HG02973 (cell line): ENCODE measurements around the gene NTF3.

Source experiments
- ATAC-seq: cut with Tn5 transposase; IDR thresholded peaks from one replicate; pipeline ENCODE4 v1.9.1; 2021; ENCODE audit warnings: moderate library complexity; ENCODE audit not compliant: unreplicated experiment

Gene NTF3

DNA sequence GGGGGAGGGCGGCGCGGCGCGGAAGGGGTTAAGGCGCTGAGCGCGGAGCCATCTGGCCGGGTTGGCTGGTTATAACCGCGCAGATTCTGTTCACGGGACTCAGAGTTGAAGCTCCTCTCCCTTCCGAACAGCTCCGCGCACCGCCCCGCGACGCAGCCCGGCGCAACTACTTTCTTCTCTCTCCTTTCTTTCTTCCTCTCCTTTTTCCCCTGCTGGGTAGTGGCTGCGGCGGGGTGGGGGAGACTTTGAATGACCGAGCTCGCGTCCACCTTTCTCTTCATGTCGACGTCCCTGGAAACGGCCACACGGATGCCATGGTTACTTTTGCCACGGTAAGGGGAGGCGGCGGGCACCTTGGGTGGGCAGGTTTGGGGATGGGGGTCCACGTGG lies at the start of gene NTF3:
Gene NTF3 (plus strand): TSS at position 98 of the 390 bp plus-strand sequence. CDS start 217 bp downstream, at position 315.
- no peak for ATAC-seq

DNA sequence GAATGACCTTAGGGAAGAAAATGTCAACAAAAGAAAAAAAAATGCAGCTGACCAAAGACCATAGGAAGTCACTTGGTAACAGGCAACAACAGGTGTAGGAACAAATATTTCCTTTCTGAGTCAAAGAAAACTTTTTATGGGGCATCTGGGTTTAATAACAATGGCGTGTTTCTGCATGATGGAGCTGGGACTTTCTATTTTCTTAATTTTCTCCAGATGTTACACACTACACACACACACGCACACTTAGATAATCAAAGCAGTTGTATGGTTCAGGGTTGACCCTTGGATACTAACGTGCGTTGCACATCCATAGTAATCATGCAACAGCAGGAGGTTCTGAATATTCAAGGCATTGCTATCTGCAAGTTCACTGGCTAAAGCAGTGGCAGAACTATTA lies 47.9 kb upstream of the NTF3 start:
- ATAC-seq, result no peak

DNA sequence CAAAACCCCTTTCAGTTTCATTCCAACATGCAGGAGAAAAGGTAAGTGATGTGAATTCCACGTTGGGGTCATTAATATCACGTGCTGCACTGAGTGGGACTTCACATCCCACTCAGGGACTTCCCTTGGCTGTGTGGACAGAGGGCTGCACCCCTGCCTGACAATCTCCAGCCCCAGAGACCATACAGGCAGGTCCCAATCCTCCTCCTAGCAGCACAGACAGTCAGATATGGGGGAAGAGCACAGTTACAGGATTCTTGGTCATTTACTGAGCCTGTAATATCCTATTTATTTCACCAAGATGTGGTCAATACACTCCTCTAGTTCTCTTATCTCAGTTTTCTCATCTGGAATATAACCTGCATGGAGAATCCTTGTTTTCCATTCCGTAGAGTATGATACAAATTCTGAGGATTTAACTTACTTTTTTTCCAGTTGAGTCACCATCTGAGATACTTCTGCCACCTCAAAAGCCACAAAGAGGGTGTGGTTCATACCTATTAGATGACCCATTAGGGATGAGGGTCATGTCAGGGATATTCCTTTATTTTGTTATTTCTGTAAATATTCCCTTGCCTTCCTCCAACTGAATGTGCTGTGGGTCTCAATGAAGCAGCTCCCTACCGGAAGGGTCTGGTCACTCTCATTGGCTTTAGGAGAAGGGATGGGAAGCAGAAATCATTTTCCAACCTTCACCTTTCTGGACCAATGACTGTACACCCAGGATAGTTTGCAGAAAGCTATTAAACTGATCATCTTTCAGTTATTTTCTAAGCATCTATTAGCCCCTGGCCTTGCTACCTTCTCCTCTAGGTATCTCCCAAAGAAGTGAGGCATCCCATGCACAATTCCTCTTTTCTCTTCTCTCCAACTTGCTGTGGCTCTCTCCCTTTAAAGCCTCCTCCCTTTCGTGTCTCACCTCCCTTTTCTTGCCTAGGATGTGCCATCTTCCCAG lies 43.0 kb upstream of the NTF3 start:
- ATAC-seq, result no peak

DNA sequence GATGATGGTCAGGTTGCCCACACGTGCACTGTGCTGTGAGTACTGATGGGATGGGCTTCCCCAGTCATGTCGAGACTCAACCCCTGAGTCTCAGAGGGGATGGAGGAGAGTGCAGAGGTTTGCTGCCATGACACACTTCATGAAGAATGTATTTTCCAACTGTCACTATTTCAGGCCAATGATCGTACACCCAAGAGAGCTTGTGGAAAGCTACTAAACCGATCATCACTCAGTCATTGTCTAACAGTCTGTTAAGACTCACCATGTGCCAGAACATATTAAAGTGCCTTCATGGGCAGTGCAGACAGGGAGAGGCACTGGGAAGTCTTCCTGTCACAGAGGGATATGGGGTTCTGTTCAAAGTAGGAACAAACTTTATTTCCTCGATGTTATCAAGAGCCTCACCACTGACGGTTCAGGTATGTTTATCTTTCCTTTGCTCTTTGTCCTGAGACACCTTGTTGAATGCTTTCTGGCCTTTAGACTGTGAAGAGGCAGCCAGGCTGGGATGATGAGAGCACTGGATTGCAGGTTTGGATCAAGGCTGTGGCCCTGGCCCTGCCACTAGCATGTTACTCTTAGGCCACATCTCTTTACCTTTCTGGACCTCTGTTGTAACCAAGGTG lies 41.6 kb upstream of the NTF3 start:
- no peak for ATAC-seq

DNA sequence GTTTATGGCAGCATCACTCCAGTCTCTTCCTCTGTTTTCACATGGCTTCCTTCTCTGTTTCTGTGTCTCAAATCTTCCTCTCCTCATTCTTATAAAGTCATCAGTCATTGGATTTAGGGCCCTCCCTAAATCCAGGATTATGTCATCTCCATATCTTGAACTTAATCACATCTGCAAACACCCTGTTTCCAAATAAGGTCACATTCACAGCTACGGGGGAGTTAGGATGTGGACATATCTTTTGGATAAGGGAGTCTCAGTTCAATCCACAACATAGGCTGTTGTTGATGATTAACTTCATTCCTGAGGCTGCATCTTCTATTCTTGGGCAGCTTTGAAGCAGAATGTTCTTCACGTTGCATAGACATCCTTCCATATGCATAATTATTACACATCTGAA lies 40.3 kb upstream of the NTF3 start:
- ATAC-seq, result no peak

DNA sequence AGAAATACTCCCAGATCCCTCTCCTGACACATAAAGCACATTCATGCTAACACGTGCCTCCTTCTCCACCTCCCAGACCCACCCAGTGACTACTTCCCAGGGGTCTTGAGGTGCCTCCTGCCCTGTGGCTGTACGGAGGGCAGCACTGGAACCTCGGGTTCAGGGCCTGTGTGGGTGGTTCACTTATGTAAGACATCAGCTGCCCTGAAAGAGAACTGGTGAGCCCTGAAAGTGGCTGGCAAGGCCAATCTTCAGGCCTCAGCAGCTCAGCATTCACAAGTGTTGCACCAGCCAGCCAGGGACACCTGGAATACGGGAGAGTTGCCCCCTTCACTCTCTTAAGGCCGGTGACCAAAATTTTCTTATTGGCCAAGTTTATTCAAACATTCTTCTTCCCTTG lies 38.9 kb upstream of the NTF3 start:
- no peak for ATAC-seq

DNA sequence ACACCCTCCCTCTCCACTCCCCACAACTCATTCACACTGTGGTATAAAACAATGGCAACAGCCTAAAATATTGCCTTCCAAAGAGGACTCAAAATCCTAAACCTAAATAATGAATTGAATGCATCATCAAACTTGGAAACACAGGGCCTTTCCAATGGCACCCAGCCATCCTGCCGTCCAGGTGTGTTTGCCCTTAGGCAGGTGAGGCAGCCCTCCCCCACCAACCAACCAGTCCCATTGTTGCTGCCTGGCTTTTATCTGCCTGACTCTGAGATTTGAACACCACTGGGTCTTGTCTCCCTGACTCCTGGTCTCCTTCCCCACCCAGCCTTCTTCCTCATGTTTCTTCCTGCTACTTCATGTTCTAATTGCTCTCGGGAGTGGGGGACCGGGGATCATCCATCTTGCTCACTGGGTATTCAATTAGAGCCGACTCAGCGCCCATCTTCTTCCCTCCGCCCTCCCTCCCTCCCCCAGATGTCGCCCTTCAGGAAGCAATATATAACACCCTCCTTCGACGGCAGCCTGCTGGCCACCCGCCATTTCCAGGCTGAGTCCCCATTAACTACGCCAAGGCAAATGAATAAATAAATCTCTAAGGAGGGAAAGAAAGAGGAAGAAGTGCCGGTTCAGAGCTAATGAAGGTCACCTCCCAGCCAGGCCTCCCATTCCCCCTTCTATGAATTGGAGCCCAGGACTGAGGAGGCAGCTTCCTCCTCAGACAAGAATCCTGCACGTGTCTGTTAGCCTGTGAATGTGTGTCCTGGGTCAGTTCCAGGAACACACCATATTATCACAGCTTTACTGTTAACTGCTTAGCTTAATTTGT lies 36.3 kb upstream of the NTF3 start:
- ATAC-seq, result no peak

DNA sequence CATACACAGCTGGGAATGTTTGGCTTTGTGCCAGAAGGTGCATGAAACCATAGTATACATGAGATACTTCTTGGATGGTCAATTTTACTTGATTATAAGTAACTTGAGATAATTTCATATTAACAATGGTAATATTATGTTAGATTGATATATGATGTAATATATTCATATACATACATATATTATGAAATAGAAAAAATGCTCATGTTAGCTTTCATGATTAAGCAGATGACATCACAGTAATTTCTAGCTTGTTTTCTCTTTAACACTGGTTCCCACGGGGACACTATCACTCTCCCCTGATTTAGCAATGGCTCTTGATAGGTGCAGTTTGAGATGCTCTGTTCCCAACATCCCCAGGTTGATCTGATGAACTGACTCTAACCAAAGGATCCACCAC lies 35.4 kb upstream of the NTF3 start:
- no peak for ATAC-seq

DNA sequence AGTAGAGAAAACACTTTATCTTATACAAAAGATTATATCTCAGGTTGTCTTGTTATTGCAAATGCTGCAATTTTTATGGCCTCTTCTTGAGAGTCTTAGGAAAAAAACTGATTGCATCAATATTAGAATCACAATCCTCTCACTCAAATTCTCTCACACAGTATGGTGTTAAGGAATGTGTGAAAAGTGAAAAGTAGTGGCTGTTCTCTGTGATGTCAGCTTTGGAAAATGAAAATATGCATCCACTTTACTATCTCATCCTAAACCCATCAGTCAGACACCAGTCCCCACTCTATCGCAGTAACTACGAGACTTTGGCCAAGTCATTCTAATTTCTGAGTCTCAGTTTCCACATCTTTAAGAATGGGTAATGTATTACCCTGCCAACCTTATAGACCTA lies 32.6 kb upstream of the NTF3 start:
- ATAC-seq, result no peak

DNA sequence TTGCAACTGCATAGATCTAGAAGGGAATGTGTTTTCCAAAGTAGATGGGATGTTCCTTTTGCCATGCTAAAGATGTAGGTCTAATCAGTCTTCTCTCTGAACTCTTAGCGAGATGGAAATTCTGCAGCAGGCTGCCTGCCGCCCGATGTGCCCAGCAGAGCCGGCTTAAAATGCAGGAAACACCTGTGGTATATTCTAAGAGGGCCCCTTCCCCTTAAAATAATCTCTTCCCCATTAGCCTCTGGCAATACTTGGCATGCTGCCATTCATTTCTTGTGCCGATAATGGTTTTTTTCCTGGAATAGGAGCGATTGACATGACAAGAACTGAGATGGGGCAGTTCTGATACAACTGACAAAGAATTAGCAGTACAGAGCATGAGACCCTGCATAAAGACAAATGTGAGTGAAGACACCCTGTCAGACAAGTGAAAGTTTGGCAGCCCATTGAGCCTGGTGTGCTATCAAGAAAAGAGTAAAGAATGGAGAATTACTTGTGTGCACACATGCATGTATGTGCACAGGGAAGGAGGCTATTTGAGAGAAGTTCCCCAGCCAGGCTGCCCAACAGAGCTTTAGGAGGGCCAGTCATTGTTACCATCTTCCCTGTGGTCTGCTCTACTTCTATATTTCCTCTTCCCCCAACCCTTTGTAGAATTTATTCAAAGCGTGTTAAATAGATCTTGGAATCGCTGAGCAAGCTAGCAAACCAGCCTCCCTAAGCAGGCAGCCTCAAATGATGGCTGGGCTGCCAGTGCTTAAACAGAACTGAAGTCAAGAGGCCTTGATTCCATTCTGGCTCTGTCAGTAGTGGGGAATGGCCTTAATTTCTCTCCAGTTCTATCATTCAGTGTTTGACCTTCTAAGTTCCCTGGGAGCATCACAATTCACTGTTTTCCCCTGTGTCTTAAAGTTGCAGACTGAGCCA lies 29.6 kb upstream of the NTF3 start:
- ATAC-seq, result no peak

DNA sequence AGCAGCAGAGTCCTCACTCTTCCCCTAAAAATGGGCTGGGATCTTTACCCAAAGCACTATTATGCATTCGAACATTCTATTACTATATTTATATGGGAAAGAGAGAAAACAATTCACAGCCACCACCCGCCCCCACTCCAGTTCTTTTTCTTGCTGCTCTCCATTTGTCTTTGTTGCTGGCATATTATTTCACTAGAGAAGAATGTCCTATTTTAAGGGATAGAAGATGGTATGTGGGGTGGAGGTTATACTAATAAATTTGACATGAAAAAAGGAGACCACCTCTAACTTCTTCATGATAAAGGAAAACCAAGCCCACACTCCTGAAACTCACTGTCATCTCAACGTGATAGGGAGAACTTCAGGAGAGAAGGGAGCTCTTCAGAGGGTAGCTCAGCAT lies 28.5 kb upstream of the NTF3 start:
- no peak for ATAC-seq

DNA sequence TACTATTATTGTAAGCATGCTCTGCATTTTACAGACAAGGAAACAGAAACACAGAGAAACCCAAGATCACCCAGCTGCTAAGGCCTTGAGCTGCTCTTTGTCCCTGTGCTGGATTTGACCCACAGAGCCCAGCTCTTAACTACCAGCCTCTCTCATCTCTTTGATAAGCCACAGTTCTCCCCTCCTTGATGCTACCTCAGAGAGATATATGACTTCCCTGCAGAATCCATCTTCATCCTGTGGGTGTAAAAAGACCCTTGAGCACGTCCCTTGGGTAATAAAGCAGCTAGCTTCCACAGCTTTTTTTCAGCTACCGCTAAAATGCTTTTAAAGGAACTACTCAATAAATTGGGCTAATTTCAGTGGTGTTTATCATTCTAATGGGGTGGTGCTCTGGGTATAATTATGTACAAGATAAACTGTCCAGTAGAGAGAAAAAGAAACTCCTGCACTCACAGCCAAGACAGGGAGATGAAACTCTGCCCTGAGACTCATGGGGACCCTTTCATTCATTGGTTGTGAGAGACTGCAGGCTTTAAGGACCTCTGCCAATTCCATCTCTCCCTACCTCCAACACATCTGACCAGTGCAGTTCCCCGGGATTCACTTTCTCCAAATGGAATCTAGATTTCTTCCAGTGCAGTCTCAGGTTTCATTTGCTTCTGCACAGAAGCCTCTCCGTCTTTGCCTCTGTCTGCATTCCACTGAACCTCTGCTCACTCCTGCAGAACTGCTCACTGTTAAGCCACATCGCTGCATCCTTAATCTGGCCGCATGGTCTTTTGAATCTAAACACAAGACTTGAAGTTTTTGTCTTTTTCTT lies 24.7 kb upstream of the NTF3 start:
- no peak for ATAC-seq

DNA sequence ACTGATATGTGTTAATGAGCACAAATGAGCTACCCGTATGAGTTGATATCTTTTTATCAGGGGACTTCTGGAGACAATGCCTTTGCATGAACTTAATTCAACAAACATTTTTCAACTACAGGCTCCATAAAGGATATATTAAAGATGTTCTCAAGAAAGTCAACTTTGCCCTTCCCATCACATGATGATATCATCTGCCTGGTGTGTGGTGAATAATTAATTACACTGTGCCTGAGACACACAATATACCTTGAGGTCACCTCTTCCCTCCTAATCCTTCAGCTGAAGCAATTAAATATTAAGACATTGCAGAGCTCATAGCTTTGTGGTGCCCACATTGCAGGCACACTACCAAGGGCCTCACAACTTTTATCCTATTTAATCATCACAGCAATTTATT lies 22.3 kb upstream of the NTF3 start:
- no peak for ATAC-seq

DNA sequence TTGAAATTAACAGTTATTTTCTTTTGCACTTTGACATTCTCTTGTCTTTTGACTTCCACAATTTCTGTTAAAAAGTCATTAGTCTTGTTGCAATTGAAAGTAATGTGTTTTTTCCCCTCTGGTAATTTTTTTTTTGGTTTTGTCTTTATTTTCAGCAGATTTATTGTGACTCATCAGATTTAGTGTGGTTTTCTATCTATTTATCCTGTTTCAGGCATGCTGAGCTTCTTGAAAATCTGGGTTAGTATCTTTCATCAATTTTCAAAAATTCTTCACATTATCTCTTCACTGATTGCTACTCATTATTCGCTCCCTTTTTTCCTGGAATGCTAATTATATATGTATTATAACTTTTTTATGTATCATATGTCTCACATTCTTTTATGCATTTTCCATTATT lies 15.3 kb upstream of the NTF3 start:
- no peak for ATAC-seq

DNA sequence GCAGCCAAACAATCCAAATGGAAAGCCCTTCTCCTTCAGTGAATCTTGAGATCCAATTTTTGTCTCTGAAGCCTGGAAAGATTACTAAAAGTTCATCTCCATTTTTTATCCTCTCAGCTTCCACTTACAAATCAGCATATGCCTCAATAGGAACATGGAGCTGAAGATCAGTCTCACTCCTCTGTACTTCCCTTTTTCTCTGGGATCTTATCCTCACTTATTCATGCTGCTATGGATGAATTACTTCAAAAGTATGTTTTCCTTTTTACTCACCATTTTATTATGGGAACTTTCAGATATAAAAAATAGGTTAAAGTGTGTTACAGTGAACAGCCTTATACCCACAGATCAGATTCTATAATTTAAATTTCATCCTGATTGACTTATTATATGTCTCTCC lies 14.4 kb upstream of the NTF3 start:
- no peak for ATAC-seq

DNA sequence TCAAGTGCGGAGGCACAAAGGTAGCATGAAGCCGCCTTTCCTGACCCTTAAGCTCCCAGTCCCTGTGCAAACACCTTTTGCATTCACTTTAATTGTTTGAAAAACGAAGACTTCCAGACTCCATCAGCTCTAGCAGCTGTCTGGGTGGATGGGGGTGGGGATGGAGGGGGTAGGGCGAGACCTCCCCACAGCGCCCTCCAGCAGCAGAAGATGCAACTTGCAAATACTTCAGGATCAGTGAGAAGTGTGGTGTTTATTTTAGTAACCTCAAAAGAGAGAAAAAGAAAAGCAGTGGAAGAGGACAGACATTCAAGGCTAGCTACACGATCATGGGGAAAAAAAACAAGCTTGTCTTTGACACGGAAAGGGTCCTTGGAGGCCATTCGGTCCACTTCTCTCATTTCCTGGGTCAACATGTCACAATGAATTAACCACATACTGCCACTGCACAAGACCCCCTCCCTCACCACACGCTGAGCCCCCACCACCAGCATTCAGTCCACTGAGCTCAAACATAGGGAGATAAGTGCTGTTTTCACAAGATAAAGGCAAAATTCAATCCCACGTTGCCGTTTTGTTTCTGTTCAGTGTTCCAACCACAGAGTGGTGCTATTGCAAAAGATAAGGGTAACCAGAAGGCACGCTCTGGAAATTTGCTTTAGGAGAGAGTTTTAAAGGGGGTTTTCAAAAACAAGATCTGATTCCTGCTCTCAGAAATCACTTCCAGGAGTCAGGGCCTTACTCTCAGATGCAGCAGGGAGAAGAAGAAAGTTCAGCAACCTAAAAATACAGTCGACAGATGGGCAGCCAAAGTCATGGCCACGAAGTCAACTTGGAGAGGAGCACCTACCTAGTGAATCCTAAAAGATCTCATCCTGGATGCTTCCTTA lies 3.3 kb upstream of the NTF3 start:
- no peak for ATAC-seq

DNA sequence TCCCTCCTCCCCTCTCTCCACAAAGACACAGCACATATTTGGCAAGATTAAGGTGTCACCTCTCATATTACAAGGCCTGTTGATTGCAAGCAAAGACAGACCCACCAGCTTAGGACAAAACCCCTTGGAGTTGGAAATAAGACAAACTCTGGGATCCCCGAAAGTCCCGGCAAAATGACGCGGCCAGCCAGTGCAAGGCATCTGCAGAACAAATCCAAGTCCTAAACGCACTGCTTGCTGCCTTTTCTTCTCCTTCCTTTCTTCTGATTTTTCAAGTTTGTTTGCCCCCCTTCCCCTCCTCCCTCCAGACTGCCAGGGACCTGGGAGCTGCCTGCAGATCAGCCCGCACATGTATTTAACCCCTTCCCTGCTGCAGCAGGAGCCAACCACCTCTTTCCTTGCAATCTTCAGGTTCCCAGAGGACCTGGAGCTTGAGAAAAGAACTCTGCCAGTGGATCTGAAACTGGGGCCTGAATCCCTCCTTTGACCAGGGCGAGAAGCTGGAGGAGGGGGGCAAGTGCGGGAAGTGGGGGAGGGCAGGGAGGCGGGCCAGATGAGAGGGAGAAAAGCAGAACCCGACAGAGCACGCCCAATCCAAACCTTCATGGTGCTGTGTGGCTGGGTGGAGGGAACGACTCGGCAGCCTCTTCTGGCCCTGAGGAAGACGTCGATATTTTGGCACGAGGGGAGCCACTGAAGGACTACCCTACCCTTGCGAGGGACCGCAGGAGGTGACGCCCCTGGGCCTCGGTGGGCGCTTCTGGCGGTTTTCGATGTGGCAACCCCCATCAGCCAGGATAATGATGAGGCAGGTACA lies 2.0 kb upstream of the NTF3 start:
- no peak for ATAC-seq
